Neural progenitor cell (in vitro differentiated cells): ENCODE data around the gene SPINK7. TPM values are rescaled to one million over a fixed set of nuclear protein-coding genes. Genes with fewer than 3 reads are reported as not detected.

ENCODE experiments used
- DNase-seq: peaks from one replicate; pipeline ENCODE4 v3.0.0-alpha.2; 2016; ENCODE audit warnings: low spot score
- H2AFZ ChIP-seq: fragments of 200-600 bp; sonication (generic); replicated peaks from 2 replicates; pipeline ENCODE4 v1.6.1; 2016; ENCODE audit warnings: antibody characterized with exemption
- H3F3A ChIP-seq: fragments of 200-600 bp; sonication (generic); 2 replicates; pipeline ENCODE4 v1.6.1; 2016; ENCODE audit warnings: antibody characterized with exemption, low read depth
- H3K27ac ChIP-seq: fragments of 200-600 bp; sonication (generic); 2 replicates; pipeline ENCODE4 v1.5.1; 2016; ENCODE audit warnings: mild to moderate bottlenecking
- H3K27me3 ChIP-seq: fragments of 200-600 bp; sonication (generic); 2 replicates; pipeline ENCODE4 v1.6.1; 2016; ENCODE audit warnings: mild to moderate bottlenecking, moderate library complexity
- H3K36me3 ChIP-seq: fragments of 200-600 bp; sonication (generic); 2 replicates; pipeline ENCODE4 v1.5.1; 2016
- H3K4me1 ChIP-seq: fragments of 200-600 bp; sonication (generic); 2 replicates; pipeline ENCODE4 v1.6.1; 2016; ENCODE audit warnings: mixed run types
- H3K4me2 ChIP-seq: fragments of 200-600 bp; sonication (generic); 2 replicates; pipeline ENCODE4 v1.6.1; 2016
- H3K4me3 ChIP-seq: fragments of 200-600 bp; sonication (generic); 2 replicates; pipeline ENCODE4 v1.5.1; 2016
- H3K79me2 ChIP-seq: fragments of 200-600 bp; sonication (generic); 2 replicates; pipeline ENCODE4 v1.6.1; 2016; ENCODE audit warnings: low read depth
- H3K9ac ChIP-seq: fragments of 200-600 bp; sonication (generic); 2 replicates; pipeline ENCODE4 v1.6.1; 2016
- H3K9me3 ChIP-seq: fragments of 200-600 bp; sonication (generic); 2 replicates; pipeline ENCODE4 v1.5.1; 2016; ENCODE audit warnings: low read depth
- H4K20me1 ChIP-seq: fragments of 200-600 bp; sonication (generic); 2 replicates; pipeline ENCODE4 v1.6.1; 2016; ENCODE audit warnings: low read depth
- H3K27ac Mint-ChIP-seq: 3 replicates; pipeline ENCODE4 v1.8.0; 2021; ENCODE audit warnings: mixed read lengths
- H3K27me3 Mint-ChIP-seq: 2 replicates; pipeline ENCODE4 v1.8.0; 2022; ENCODE audit warnings: low read depth, mild to moderate bottlenecking, inconsistent platforms, moderate library complexity, mixed read lengths; ENCODE audit not compliant: insufficient read depth
- H3K36me3 Mint-ChIP-seq: 3 replicates; pipeline ENCODE4 v1.8.0; 2021; ENCODE audit warnings: mixed read lengths
- H3K4me1 Mint-ChIP-seq: 3 replicates; pipeline ENCODE4 v1.8.0; 2021; ENCODE audit warnings: mixed read lengths
- H3K4me3 Mint-ChIP-seq: 3 replicates; pipeline ENCODE4 v1.8.0; 2021; ENCODE audit warnings: mild to moderate bottlenecking, moderate library complexity, mixed read lengths
- H3K9me3 Mint-ChIP-seq: 3 replicates; pipeline ENCODE4 v1.8.0; 2020; ENCODE audit warnings: mixed read lengths
- CTCF ChIP-seq: fragments of 200-600 bp; sonication (generic); IDR thresholded peaks from 2 replicates; pipeline ENCODE4 v1.5.1; 2017; ENCODE audit warnings: antibody characterized with exemption, mild to moderate bottlenecking
- EZH2 ChIP-seq: fragments of 200-600 bp; sonication (generic); IDR thresholded peaks from 2 replicates; pipeline ENCODE4 v1.6.1; 2017; ENCODE audit warnings: antibody characterized with exemption, mild to moderate bottlenecking, moderate library complexity
- EZH2phosphoT487 ChIP-seq: fragments of 200-600 bp; sonication (generic); IDR thresholded peaks from 2 replicates; pipeline ENCODE4 v1.6.1; 2017; ENCODE audit warnings: antibody characterized with exemption
- total RNA-seq: library from RNA; depleted of rRNA; stranded (reverse); fragments of >200 nt; gene quantifications from 2 replicates; pipeline ENCODE4 v1.2.3, GENCODE V29; 2015; ENCODE audit warnings: low replicate concordance

SPINK7 gene
- total RNA-seq, 1 donor from 2014 or later = not detected

- Mint-ChIP-seq H3K27me3 (no peaks in the 10 kb centered on the region), H3K36me3 (no peaks in the 10 kb centered on the region), H3K4me3 (no peak overlapping the region), H3K9me3 (no peaks in the 10 kb centered on the region), H3K27ac (no peak overlapping the region), H3K4me1 (no peaks in the 10 kb centered on the region)
- DNase-seq = peak; percentile 57
- Histone ChIP-seq H3K79me2 (no peaks in the 10 kb centered on the region), H2AFZ (peak overlapping the region; percentile 14), H3K9me3 (no peaks in the 10 kb centered on the region), H3K4me1 (no peaks in the 10 kb centered on the region), H3K27ac (no peak overlapping the region), H3K27me3 (no peaks in the 10 kb centered on the region), H4K20me1 (no peaks in the 10 kb centered on the region), H3K9ac (no peak overlapping the region), H3K36me3 (no peaks in the 10 kb centered on the region), H3K4me2 (no peak overlapping the region), H3K4me3 (no peak overlapping the region), H3F3A (no peaks in the 10 kb centered on the region)
- TF ChIP-seq EZH2 = no peak
- TF ChIP-seq CTCF = peak; percentile 66
- TF ChIP-seq EZH2phosphoT487 = no peak
Observed at GRCh38 chr5:148290271-148291195, 21.7 kb upstream of the SPINK7 start.

GRCh38 chr5:148297731-148298130 lies 14.5 kb upstream of the SPINK7 start:
- Histone ChIP-seq H3K27ac (no peak overlapping the region), H3K9ac (no peak overlapping the region), H3K79me2 (no peaks in the 10 kb centered on the region), H3K4me2 (no peak overlapping the region), H3K36me3 (no peaks in the 10 kb centered on the region), H4K20me1 (no peaks in the 10 kb centered on the region), H3F3A (no peaks in the 10 kb centered on the region), H3K27me3 (no peaks in the 10 kb centered on the region), H3K4me3 (no peak overlapping the region), H3K9me3 (no peaks in the 10 kb centered on the region), H2AFZ (no peak overlapping the region), H3K4me1 (no peaks in the 10 kb centered on the region)
- Mint-ChIP-seq H3K36me3 (no peaks in the 10 kb centered on the region), H3K9me3 (no peaks in the 10 kb centered on the region), H3K4me1 (no peaks in the 10 kb centered on the region), H3K4me3 (no peak overlapping the region), H3K27me3 (no peaks in the 10 kb centered on the region), H3K27ac (no peak overlapping the region)
- no peak for DNase-seq
- TF ChIP-seq EZH2 (no peak), CTCF (peak; percentile 4), EZH2phosphoT487 (no peak)

GRCh38 chr5:148306446-148306845 lies 5.8 kb upstream of the SPINK7 start:
- H3K4me3 ChIP-seq = no peak overlapping the region
- peaks cover 8% of the 10 kb centered on the region for H3K9me3 Mint-ChIP-seq
- no peaks in the 10 kb centered on the region for H3K36me3 ChIP-seq
- DNase-seq = no peak
- H3K79me2 ChIP-seq = no peaks in the 10 kb centered on the region
- H2AFZ ChIP-seq = no peak overlapping the region
- no peak overlapping the region for H3K27ac ChIP-seq
- H3K27ac Mint-ChIP-seq = no peak overlapping the region
- H3K4me1 ChIP-seq = peaks cover 5% of the 10 kb centered on the region
- H3K4me3 Mint-ChIP-seq = no peak overlapping the region
- H3K9me3 ChIP-seq = no peaks in the 10 kb centered on the region
- H3K27me3 ChIP-seq = no peaks in the 10 kb centered on the region
- no peaks in the 10 kb centered on the region for H4K20me1 ChIP-seq
- H3K27me3 Mint-ChIP-seq = no peaks in the 10 kb centered on the region
- peaks cover 3% of the 10 kb centered on the region for H3K4me1 Mint-ChIP-seq
- H3K36me3 Mint-ChIP-seq = no peaks in the 10 kb centered on the region
- no peak overlapping the region for H3K9ac ChIP-seq
- H3F3A ChIP-seq = no peaks in the 10 kb centered on the region
- H3K4me2 ChIP-seq = no peak overlapping the region
- TF ChIP-seq CTCF = no peak
- TF ChIP-seq EZH2 = no peak
